ENCODE results near the gene PDXK. TPM values are rescaled to one million over a fixed set of nuclear protein-coding genes. Genes with fewer than 3 reads are reported as not detected.
A peak's percentile ranks its signal among the peaks of the same experiment; 100 is the strongest.

The PDXK gene
- total RNA-seq, 1 donor from 2014 or later, result 63.8 TPM

DNA sequence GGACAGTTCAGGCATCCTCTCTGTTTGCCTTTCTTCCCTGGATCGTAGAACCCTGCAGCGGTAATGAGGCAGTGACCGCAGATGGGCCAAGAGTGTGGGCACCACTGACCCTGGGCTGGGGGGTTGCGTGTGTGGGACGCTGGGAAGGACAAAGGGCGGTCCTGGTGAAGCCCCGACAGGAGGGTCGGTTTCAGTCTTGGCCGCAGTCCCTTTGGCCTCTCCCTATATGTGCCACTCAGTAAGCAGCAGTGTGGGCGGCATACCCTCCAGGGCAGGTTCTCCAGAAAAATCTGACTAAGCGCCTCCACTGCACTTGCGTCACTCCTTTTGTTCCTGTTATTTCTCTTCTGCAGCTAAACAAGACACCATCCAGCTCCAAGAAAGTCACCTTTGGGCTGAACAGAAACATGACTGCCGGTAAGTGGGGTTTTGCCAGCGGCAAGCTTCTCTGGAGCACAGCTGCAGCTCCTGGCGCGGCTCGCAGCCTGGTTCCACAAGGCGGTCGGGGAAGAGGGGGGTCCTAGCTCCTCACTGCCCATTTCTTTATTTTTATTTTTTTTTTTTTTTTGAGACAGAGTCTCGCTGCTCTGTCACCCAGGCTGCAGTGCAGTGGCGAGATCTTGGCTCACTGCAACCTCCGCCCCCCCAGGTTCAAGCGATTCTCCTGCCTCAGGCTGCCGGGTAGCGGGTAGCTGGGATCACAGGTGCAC, 27.7 kb upstream of the PDXK start:
- TF ChIP-seq, protein P1, sequence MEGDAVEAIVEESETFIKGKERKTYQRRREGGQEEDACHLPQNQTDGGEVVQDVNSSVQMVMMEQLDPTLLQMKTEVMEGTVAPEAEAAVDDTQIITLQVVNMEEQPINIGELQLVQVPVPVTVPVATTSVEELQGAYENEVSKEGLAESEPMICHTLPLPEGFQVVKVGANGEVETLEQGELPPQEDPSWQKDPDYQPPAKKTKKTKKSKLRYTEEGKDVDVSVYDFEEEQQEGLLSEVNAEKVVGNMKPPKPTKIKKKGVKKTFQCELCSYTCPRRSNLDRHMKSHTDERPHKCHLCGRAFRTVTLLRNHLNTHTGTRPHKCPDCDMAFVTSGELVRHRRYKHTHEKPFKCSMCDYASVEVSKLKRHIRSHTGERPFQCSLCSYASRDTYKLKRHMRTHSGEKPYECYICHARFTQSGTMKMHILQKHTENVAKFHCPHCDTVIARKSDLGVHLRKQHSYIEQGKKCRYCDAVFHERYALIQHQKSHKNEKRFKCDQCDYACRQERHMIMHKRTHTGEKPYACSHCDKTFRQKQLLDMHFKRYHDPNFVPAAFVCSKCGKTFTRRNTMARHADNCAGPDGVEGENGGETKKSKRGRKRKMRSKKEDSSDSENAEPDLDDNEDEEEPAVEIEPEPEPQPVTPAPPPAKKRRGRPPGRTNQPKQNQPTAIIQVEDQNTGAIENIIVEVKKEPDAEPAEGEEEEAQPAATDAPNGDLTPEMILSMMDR (IDR thresholded peaks at IDR 0.05; ENCODE audit: partially characterized antibody, unreplicated experiment), result no peak
- Mint-ChIP-seq H3K27ac (ENCODE audit: unreplicated experiment) (no peak overlapping the region), H3K9me3 (ENCODE audit: unreplicated experiment) (peaks cover 1% of the 10 kb centered on the region), H3K4me1 (ENCODE audit: low read depth, unreplicated experiment) (peaks cover 3% of the 10 kb centered on the region), H3K27me3 (ENCODE audit: unreplicated experiment) (no peaks in the 10 kb centered on the region), H3K4me3 (ENCODE audit: unreplicated experiment) (no peak overlapping the region), H3K36me3 (ENCODE audit: unreplicated experiment) (no peaks in the 10 kb centered on the region)
- DNase-seq, result no peak

- H3K9me3 Mint-ChIP-seq (ENCODE audit: unreplicated experiment), result peaks cover 1% of the 10 kb centered on the region
- H3K4me1 Mint-ChIP-seq (ENCODE audit: low read depth, unreplicated experiment), result peaks cover 3% of the 10 kb centered on the region
- DNase-seq, result no peak
- H3K27me3 Mint-ChIP-seq (ENCODE audit: unreplicated experiment), result no peaks in the 10 kb centered on the region
- TF ChIP-seq, protein P1 (IDR thresholded peaks at IDR 0.05; ENCODE audit: partially characterized antibody, unreplicated experiment), result no peak
- no peak overlapping the region for H3K27ac Mint-ChIP-seq (ENCODE audit: unreplicated experiment)
- no peaks in the 10 kb centered on the region for H3K36me3 Mint-ChIP-seq (ENCODE audit: unreplicated experiment)
- no peak overlapping the region for H3K4me3 Mint-ChIP-seq (ENCODE audit: unreplicated experiment)
These were observed 27.1 kb upstream of the PDXK start for GRCh38 chr21:43691801-43692200.

DNA sequence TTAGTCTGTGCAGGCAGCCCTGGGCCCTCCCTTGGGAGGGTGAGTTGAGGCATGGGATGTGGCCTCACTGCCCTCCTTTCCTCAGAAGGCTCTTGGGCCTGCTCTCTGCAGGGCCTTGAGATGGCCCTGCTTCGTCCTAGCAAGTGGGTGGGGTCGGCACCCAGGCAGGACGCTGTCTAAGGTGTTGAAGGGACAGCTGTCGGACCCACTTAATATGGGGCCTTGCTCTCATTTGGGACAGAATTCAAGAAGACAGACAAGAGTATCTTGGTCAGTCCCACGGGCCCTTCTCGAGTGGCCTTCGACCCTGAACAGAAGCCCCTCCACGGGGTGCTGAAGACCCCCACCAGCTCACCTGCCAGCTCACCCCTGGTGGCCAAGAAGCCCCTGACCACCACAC, 26.0 kb upstream of the PDXK start:
- TF ChIP-seq, protein P1 (IDR thresholded peaks at IDR 0.05; ENCODE audit: partially characterized antibody, unreplicated experiment), result no peak
- Mint-ChIP-seq H3K36me3 (ENCODE audit: unreplicated experiment) (peaks cover 4% of the 10 kb centered on the region), H3K27me3 (ENCODE audit: unreplicated experiment) (no peaks in the 10 kb centered on the region), H3K9me3 (ENCODE audit: unreplicated experiment) (peaks cover 1% of the 10 kb centered on the region), H3K4me3 (ENCODE audit: unreplicated experiment) (no peak overlapping the region), H3K27ac (ENCODE audit: unreplicated experiment) (no peak overlapping the region), H3K4me1 (ENCODE audit: low read depth, unreplicated experiment) (peaks cover 3% of the 10 kb centered on the region)
- DNase-seq, result no peak

DNA sequence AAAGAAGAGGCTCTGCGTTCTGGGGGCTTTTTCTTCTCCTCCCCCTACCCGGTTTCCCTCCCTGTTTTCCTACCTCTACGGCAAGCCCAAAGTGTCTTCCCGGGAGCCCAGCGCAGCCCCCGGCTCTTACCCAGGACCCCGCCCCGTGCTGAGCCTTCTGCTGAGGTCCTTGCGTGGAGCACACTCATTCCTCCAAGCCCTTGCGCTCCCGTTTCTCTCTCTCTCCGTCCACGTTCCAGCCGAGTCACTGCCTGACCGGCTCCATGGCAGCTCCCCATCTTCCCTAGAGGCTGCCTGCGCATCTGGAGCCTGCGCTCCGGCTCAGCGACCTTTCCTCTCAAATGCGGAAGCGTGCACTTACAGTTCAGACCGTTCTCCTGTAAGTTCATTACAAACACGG, 24.9 kb upstream of the PDXK start:
- TF ChIP-seq, protein P1 (IDR thresholded peaks at IDR 0.05; ENCODE audit: partially characterized antibody, unreplicated experiment), result no peak
- no peak for DNase-seq
- H3K4me1 Mint-ChIP-seq (ENCODE audit: low read depth, unreplicated experiment), result peaks cover 3% of the 10 kb centered on the region
- no peaks in the 10 kb centered on the region for H3K27me3 Mint-ChIP-seq (ENCODE audit: unreplicated experiment)
- no peak overlapping the region for H3K4me3 Mint-ChIP-seq (ENCODE audit: unreplicated experiment)
- H3K27ac Mint-ChIP-seq (ENCODE audit: unreplicated experiment), result peak overlapping the region; percentile 67
- peaks cover 4% of the 10 kb centered on the region for H3K36me3 Mint-ChIP-seq (ENCODE audit: unreplicated experiment)
- H3K9me3 Mint-ChIP-seq (ENCODE audit: unreplicated experiment), result peaks cover 1% of the 10 kb centered on the region

DNA sequence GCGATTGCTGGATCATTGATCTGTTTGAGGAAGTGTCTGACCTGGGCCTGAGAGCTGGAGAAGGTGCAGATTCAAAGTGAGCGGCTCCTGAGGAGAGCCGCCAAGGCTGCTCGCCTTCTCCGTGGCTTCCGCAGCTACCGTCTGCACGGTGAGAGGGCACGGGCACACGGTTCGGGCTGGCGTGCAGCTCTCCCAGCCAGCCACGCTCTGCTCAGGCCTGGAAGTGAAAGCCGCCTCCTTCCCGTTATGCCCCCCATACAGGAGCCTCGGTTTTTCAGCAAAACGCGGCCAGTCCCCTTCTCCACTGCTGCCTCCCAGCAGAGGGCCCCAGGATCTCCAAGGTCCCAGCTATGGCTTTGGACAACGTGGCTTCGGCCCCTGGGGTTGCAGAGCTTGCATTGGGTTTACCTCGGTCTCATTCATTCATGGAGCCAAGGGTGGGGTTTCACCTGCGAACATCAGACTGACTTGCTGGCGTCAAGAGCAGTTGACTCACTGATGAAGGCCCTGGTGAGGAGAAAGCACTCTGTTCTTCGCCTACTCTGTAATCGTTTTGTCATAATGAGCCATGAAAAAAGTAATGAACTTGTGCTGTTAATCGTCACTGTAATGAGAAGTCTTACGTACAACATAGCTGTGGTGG, 24.4 kb upstream of the PDXK start:
- H3K36me3 Mint-ChIP-seq (ENCODE audit: unreplicated experiment), result peaks cover 4% of the 10 kb centered on the region
- DNase-seq, result no peak
- peaks cover 1% of the 10 kb centered on the region for H3K9me3 Mint-ChIP-seq (ENCODE audit: unreplicated experiment)
- no peak overlapping the region for H3K27ac Mint-ChIP-seq (ENCODE audit: unreplicated experiment)
- TF ChIP-seq, protein P1 (IDR thresholded peaks at IDR 0.05; ENCODE audit: partially characterized antibody, unreplicated experiment), result no peak
- H3K4me1 Mint-ChIP-seq (ENCODE audit: low read depth, unreplicated experiment), result peaks cover 3% of the 10 kb centered on the region
- H3K4me3 Mint-ChIP-seq (ENCODE audit: unreplicated experiment), result no peak overlapping the region
- H3K27me3 Mint-ChIP-seq (ENCODE audit: unreplicated experiment), result no peaks in the 10 kb centered on the region
